Fibroblast of the aortic adventitia (primary cell): ENCODE measurements around the gene CAPN5. TPM values are rescaled to one million over a fixed set of nuclear protein-coding genes. Genes with fewer than 3 reads are reported as not detected.

Experiments
- DNase-seq: peaks from one replicate; pipeline ENCODE4 v3.0.0-alpha.2; 2010; ENCODE audit warnings: low read depth
- H3K4me3 ChIP-seq: 2 replicates; pipeline ENCODE4 v1.5.1; 2011; ENCODE audit warnings: low read depth, mild to moderate bottlenecking, control low read depth, low read length, moderate library complexity
- total RNA-seq: library from RNA; depleted of rRNA; stranded (reverse); fragments of >200 nt; gene quantifications from 2 replicates; pipeline ENCODE4 v1.2.3, GENCODE V29; 2012; ENCODE audit warnings: low replicate concordance
- TF ChIP-seq, protein P1 (sequence below): IDR thresholded peaks from 2 replicates; pipeline ENCODE4 v1.5.1; 2011; ENCODE audit warnings: mild to moderate bottlenecking, low read length, control low read depth, inconsistent platforms; ENCODE audit not compliant: insufficient read depth

CAPN5 gene
- total RNA-seq, 1 donor = 31.0 TPM

DNA sequence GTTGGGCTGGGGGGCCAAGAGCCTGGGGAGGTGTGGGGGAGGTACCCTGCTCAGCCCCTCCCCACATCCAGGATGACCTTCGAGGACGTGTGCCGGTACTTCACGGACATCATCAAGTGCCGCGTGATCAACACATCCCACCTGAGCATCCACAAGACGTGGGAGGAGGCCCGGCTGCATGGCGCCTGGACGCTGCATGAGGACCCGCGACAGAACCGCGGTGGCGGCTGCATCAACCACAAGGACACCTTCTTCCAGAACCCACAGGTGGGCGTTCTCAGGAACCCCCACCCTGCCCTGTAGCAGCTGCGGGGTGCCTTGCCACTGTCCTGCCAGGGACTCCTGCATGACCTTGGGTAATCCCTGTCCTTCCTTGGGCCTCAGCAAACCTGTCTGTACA is 51.3 kb downstream of the CAPN5 start:
- H3K4me3 ChIP-seq = no peak overlapping the region
- DNase-seq = no peak
- TF ChIP-seq, protein P1, sequence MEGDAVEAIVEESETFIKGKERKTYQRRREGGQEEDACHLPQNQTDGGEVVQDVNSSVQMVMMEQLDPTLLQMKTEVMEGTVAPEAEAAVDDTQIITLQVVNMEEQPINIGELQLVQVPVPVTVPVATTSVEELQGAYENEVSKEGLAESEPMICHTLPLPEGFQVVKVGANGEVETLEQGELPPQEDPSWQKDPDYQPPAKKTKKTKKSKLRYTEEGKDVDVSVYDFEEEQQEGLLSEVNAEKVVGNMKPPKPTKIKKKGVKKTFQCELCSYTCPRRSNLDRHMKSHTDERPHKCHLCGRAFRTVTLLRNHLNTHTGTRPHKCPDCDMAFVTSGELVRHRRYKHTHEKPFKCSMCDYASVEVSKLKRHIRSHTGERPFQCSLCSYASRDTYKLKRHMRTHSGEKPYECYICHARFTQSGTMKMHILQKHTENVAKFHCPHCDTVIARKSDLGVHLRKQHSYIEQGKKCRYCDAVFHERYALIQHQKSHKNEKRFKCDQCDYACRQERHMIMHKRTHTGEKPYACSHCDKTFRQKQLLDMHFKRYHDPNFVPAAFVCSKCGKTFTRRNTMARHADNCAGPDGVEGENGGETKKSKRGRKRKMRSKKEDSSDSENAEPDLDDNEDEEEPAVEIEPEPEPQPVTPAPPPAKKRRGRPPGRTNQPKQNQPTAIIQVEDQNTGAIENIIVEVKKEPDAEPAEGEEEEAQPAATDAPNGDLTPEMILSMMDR = no peak

DNA sequence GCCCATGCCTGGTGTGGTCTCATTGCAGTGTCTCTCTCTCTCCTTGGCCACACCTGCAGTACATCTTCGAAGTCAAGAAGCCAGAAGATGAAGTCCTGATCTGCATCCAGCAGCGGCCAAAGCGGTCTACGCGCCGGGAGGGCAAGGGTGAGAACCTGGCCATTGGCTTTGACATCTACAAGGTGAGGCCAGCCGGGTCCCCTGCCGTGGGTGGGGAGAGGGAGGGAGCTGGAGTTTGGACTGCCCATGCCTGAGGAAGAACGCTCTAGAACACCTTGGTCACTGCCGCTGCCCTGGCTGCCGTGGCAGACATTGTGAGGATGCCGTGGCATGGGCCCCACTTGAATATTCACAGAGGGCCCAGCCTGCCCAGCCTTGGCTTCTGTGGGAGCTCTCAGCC is 52.2 kb downstream of the CAPN5 start:
- no peak overlapping the region for H3K4me3 ChIP-seq
- TF ChIP-seq, protein P1 = no peak
- DNase-seq = no peak

DNA sequence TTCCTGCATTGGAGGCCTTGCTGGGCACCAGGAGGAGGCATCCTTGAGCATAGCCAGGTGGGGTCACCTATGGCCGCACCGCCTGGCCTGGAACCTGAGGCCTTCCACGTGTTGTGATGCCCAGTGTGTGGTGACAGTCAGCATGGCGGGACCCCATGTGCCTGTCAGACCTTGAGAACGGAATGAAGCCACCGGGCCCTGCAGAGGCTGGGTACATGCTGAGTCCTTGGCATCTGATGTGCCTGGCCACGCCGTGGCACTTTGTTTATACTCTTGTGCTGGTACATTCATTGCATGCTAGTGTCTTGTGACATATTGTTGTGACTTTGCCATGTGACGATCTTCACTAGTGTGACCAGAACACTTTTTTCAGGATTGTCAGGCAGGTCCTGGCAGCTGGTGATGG is 52.8 kb downstream of the CAPN5 start:
- DNase-seq = no peak
- H3K4me3 ChIP-seq = no peak overlapping the region
- TF ChIP-seq, protein P1 = no peak

- TF ChIP-seq, protein P1 = no peak
- no peak overlapping the region for H3K4me3 ChIP-seq
- no peak for DNase-seq
These were observed 53.8 kb downstream of the CAPN5 start for GRCh38 chr11:77120571-77120970.

DNA sequence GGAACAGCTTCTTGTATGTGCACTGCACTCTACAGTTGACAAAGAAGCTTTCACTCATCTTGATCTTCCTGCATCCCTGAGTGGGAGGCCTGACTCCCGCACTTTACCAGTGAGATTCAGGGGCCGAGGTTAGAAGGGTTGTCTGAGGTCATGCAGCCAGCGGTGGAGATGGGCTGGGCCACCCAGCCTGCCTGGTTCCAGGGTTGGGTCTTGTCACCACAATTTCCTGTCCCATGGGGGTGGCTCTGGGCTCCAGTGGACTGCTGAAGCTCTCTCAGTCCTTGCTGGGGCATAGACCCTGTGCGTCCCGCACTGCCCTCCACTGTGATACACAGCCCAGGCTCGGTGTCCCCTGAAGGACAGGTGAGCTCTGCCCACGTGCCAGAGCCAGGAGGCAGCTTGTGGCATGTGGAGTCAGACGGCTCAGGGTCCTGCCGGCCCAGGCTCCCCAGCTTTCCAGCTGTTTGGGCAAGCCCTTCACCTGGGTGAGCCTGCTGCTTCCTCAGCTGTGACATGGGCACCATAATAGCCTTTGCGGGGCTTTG is 54.4 kb downstream of the CAPN5 start:
- no peak overlapping the region for H3K4me3 ChIP-seq
- no peak for DNase-seq
- TF ChIP-seq, protein P1 = no peak

GRCh38 chr11:77121876-77122575 is 55.3 kb downstream of the CAPN5 start:
- H3K4me3 ChIP-seq = no peak overlapping the region
- no peak for DNase-seq
- TF ChIP-seq, protein P1 = no peak

GRCh38 chr11:77122576-77123212 is 55.9 kb downstream of the CAPN5 start:
- no peak for DNase-seq
- TF ChIP-seq, protein P1 = no peak
- H3K4me3 ChIP-seq = no peak overlapping the region
